PC-9 (cell line): ENCODE measurements around the gene COMMD1. TPM values are rescaled to one million over a fixed set of nuclear protein-coding genes. Genes with fewer than 3 reads are reported as not detected.
"Not testable (repeated sequence)": the region's sequence is repeated elsewhere in the genome, so short reads cannot be mapped to it uniquely, and the experiment has no call there.

Source experiments
- BruUV-seq: library from RNA; stranded (reverse); fragments of 400-500 nt; replicated peaks from 2 replicates; lab custom pipeline; 2021; lab: Mats Ljungman, UMichigan
- CTCF ChIA-PET: fragments of 300-600 bp; sonication (Branson Sonifier 250); formaldehyde crosslinking; loops from one replicate; lab custom pipeline; 2022; ENCODE audit warnings: antibody characterized with exemption; lab: Charles Lee
- POLR2A ChIA-PET: fragments of 300-600 bp; sonication (Branson Sonifier 250); formaldehyde crosslinking; loops from one replicate; lab custom pipeline; 2022; ENCODE audit warnings: antibody characterized with exemption; ENCODE audit not compliant: unreplicated experiment; lab: Charles Lee
- DNase-seq, 2 experiments: peaks; one replicate each; pipeline versions ENCODE4 v3.0.0 to v3.0.0-alpha.2; 2015 to 2022; ENCODE audit warnings: mixed read lengths in 1 of 2
- H2AFZ ChIP-seq: fragments of 200-600 bp; sonication (generic); 2 replicates; pipeline ENCODE4 v1.8.1; 2017; ENCODE audit warnings: antibody characterized with exemption
- H3F3A ChIP-seq: fragments of 200-600 bp; sonication (generic); 2 replicates; pipeline ENCODE4 v1.8.1; 2017; ENCODE audit warnings: antibody characterized with exemption, mild to moderate bottlenecking, low read depth; ENCODE audit not compliant: insufficient read depth
- H3K27ac ChIP-seq: fragments of 200-600 bp; sonication (generic); 2 replicates; pipeline ENCODE4 v1.6.1; 2016; ENCODE audit warnings: mixed run types
- H3K27me3 ChIP-seq: fragments of 200-600 bp; sonication (generic); 2 replicates; pipeline ENCODE4 v1.6.1; 2016; ENCODE audit warnings: low read depth, mixed run types; ENCODE audit not compliant: insufficient read depth
- H3K36me3 ChIP-seq: fragments of 200-600 bp; sonication (generic); 2 replicates; pipeline ENCODE4 v1.6.1; 2016; ENCODE audit warnings: low read depth, mixed run types
- H3K4me1 ChIP-seq: fragments of 200-600 bp; sonication (generic); replicated peaks from 2 replicates; pipeline ENCODE4 v1.6.1; 2016; ENCODE audit warnings: mixed run types; ENCODE audit not compliant: insufficient read depth
- H3K4me2 ChIP-seq: fragments of 200-600 bp; sonication (generic); 2 replicates; pipeline ENCODE4 v1.6.1; 2017; ENCODE audit warnings: mixed run types
- H3K4me3 ChIP-seq: fragments of 200-600 bp; sonication (generic); 2 replicates; pipeline ENCODE4 v1.6.1; 2016; ENCODE audit warnings: mixed run types
- H3K79me2 ChIP-seq: fragments of 200-600 bp; sonication (generic); 2 replicates; pipeline ENCODE4 v1.6.1; 2017; ENCODE audit warnings: low read depth, mixed run types
- H3K9me2 ChIP-seq: fragments of 200-600 bp; sonication (generic); 2 replicates; pipeline ENCODE4 v1.8.1; 2017; ENCODE audit warnings: mild to moderate bottlenecking; ENCODE audit not compliant: insufficient read depth
- H3K9me3 ChIP-seq: fragments of 200-600 bp; sonication (generic); 2 replicates; pipeline ENCODE4 v1.8.1; 2016; ENCODE audit warnings: low read depth; ENCODE audit not compliant: insufficient read depth
- H4K20me1 ChIP-seq: fragments of 200-600 bp; sonication (generic); 2 replicates; pipeline ENCODE4 v1.8.1; 2017; ENCODE audit not compliant: insufficient read depth
- CTCF ChIP-seq: fragments of 200-600 bp; sonication (generic); conservative IDR thresholded peaks from 2 replicates; pipeline ENCODE4 v1.6.1; 2017; ENCODE audit warnings: mixed run types, antibody characterized with exemption, mild to moderate bottlenecking, moderate library complexity
- EZH2 ChIP-seq: fragments of 200-600 bp; sonication (generic); IDR thresholded peaks from 2 replicates; pipeline ENCODE4 v1.8.0; 2017; ENCODE audit warnings: antibody characterized with exemption, low read depth
- intact Hi-C: fragments of 100-400 bp; cut with micrococcal nuclease; formaldehyde crosslinking; loops from one replicate; pipeline ENCODE4 v1.10.0; 2022; ENCODE audit not compliant: unreplicated experiment
- total RNA-seq: library from RNA; stranded (reverse); gene quantifications from 2 replicates; pipeline ENCODE4 v1.2.3, GENCODE V29; 2021

Gene COMMD1
- total RNA-seq, 1 experiment from 2014 or later: 16.3 TPM

- Histone ChIP-seq H3K9me3 (no peaks in the 10 kb centered on the region), H3K79me2 (no peaks in the 10 kb centered on the region), H3K9me2 (no peaks in the 10 kb centered on the region), H3K36me3 (no peaks in the 10 kb centered on the region), H4K20me1 (no peaks in the 10 kb centered on the region), H3K4me2 (no peak overlapping the region), H3K4me1 (no peaks in the 10 kb centered on the region), H2AFZ (no peak overlapping the region), H3K27me3 (no peaks in the 10 kb centered on the region), H3F3A (no peaks in the 10 kb centered on the region), H3K27ac (no peak overlapping the region), H3K4me3 (no peak overlapping the region)
- BruUV-seq: no TSS peak
- ChIA-PET POLR2A (interaction anchor here (0.7 kb wide), 1 partner anchor 13 kb away, joined by 3 read pairs; no protein-coding TSS in a partner anchor), CTCF (no interaction called here)
- no peak for DNase-seq
- intact Hi-C loops: no loop called here
- no peak for TF ChIP-seq CTCF
- no peak for TF ChIP-seq EZH2
Measured at GRCh38 chr2:61998426-61998825, 93.0 kb downstream of the COMMD1 start.

- no peaks in the 10 kb centered on the region for H3K36me3 ChIP-seq
- TF ChIP-seq EZH2: no peak
- no peak for TF ChIP-seq CTCF
- no peak overlapping the region for H2AFZ ChIP-seq
- intact Hi-C loops: no loop called here
- H3K79me2 ChIP-seq: no peaks in the 10 kb centered on the region
- no TSS peak for BruUV-seq
- no peak overlapping the region for H3K4me2 ChIP-seq
- no peaks in the 10 kb centered on the region for H3K9me2 ChIP-seq
- CTCF ChIA-PET: no interaction called here
- no peak overlapping the region for H3K4me3 ChIP-seq
- DNase-seq: no peak
- H3K27me3 ChIP-seq: no peaks in the 10 kb centered on the region
- H4K20me1 ChIP-seq: no peaks in the 10 kb centered on the region
- H3F3A ChIP-seq: no peaks in the 10 kb centered on the region
- H3K27ac ChIP-seq: no peak overlapping the region
- no peaks in the 10 kb centered on the region for H3K4me1 ChIP-seq
- POLR2A ChIA-PET: interaction anchor here (0.6 kb wide), 1 partner anchor 1040 kb away, joined by 3 read pairs; no protein-coding TSS in a partner anchor
- H3K9me3 ChIP-seq: no peaks in the 10 kb centered on the region
Measured at GRCh38 chr2:62000538-62000937, 95.1 kb downstream of the COMMD1 start.

- Histone ChIP-seq H3F3A (no peaks in the 10 kb centered on the region), H3K36me3 (no peaks in the 10 kb centered on the region), H2AFZ (no peak overlapping the region), H3K9me3 (no peaks in the 10 kb centered on the region), H4K20me1 (no peaks in the 10 kb centered on the region), H3K4me1 (no peaks in the 10 kb centered on the region), H3K9me2 (no peaks in the 10 kb centered on the region), H3K4me2 (no peak overlapping the region), H3K27ac (no peak overlapping the region), H3K27me3 (no peaks in the 10 kb centered on the region), H3K4me3 (no peak overlapping the region), H3K79me2 (no peaks in the 10 kb centered on the region)
- BruUV-seq: no TSS peak
- no peak for DNase-seq
- ChIA-PET POLR2A (no interaction called here), CTCF (no interaction called here)
- TF ChIP-seq CTCF (no peak), EZH2 (no peak)
- intact Hi-C loops: no loop called here
Measured at GRCh38 chr2:62001431-62001830, 96.0 kb downstream of the COMMD1 start.

- H3K4me3 ChIP-seq, H3K4me2 ChIP-seq, H4K20me1 ChIP-seq, H3K27me3 ChIP-seq, DNase-seq, H3K27ac ChIP-seq, H3K9me2 ChIP-seq, H3K79me2 ChIP-seq, BruUV-seq, H3K36me3 ChIP-seq, H3K4me1 ChIP-seq, CTCF ChIA-PET, intact Hi-C loops, H3K9me3 ChIP-seq, H2AFZ ChIP-seq, H3F3A ChIP-seq, POLR2A ChIA-PET: not testable (repeated sequence)
Measured at GRCh38 chr2:62004428-62004827, 99.0 kb downstream of the COMMD1 start.
